Heart right ventricle (tissue), 16 donors: ENCODE data around the gene FAM171A1. TPM values are rescaled to one million over a fixed set of nuclear protein-coding genes. Genes with fewer than 3 reads are reported as not detected.
"Not testable (repeated sequence)": the region's sequence is repeated elsewhere in the genome, so short reads cannot be mapped to it uniquely, and the experiment has no call there.

ENCODE experiments used
- ATAC-seq, 8 donors: fragments of 200-7000 bp; cut with Tn5 transposase; one replicate each; pipeline ENCODE4 v1.9.1; 2020; ENCODE audit warnings: mild to moderate bottlenecking in 8 of 8, moderate library complexity in 8 of 8, moderate number of reproducible peaks in 1 of 8
- DNase-seq, 2 donors: peaks; one replicate each; pipeline ENCODE4 v3.0.0-alpha.2; 2020
- H3K27ac ChIP-seq, 10 donors: fragments of 200-600 bp; sonication (generic) in 2 of 10; one replicate each; pipeline versions ENCODE4 v1.5.0 to v1.8.0; 2020 to 2022; ENCODE audit warnings: mild to moderate bottlenecking in 3 of 10
- H3K27me3 ChIP-seq, 7 donors: fragments of 200-600 bp; one replicate each; pipeline ENCODE4 v1.8.0; 2021 to 2022; ENCODE audit warnings: mild to moderate bottlenecking in 2 of 7
- H3K36me3 ChIP-seq, 9 donors: fragments of 200-600 bp; sonication (generic) in 1 of 9; one replicate each; pipeline versions ENCODE4 v1.5.0 to v1.8.0; 2020 to 2022; ENCODE audit warnings: mild to moderate bottlenecking in 2 of 9
- H3K4me1 ChIP-seq, 9 donors: fragments of 200-600 bp; sonication (generic) in 1 of 9; one replicate each; pipeline versions ENCODE4 v1.5.0 to v1.8.0; 2020 to 2022; ENCODE audit warnings: mild to moderate bottlenecking in 4 of 9
- H3K4me3 ChIP-seq, 10 donors: fragments of 200-600 bp; sonication (generic) in 2 of 10; one replicate each; pipeline versions ENCODE4 v1.5.0 to v1.8.0; 2020 to 2022; ENCODE audit warnings: mild to moderate bottlenecking in 7 of 10, moderate library complexity in 2 of 10
- H3K9me3 ChIP-seq, 11 donors: fragments of 200-600 bp in 10 of 11; sonication (generic) in 2 of 11; one replicate each; pipeline versions ENCODE4 v1.5.0 to v1.8.0; 2013 to 2022; ENCODE audit warnings: mild to moderate bottlenecking in 2 of 11, control low read depth in 1 of 11, moderate library complexity in 1 of 11
- CTCF ChIP-seq, 9 donors: fragments of 200-600 bp; sonication (generic) in 2 of 9; IDR thresholded peaks; one replicate each; pipeline versions ENCODE4 v1.5.0 to v1.8.0; 2021 to 2022; ENCODE audit warnings: antibody characterized with exemption in 9 of 9, mild to moderate bottlenecking in 5 of 9, moderate library complexity in 1 of 9
- WGBS, 2 donors: extraction: QIAGEN DNeasy Blood & Tissue Kit; methylation state at CpG; one replicate each; pipeline ENCODE4 v1.1.7; 2013; ENCODE audit warnings: inconsistent platforms in 1 of 2; 5-methylcytosine and 5-hydroxymethylcytosine counted together
- intact Hi-C, 10 donors: fragments of 100-400 bp; cut with DNase I; formaldehyde crosslinking; loops; one replicate each; pipeline versions ENCODE4 v1.11.1 to v1.14.2; 2022
- polyA plus RNA-seq, 2 donors: library from polyadenylated mRNA; stranded (reverse); fragments of 200-250 nt; gene quantifications; one replicate each; pipeline ENCODE4 v1.2.3, GENCODE V29; 2013
- total RNA-seq, 10 donors: library from RNA; stranded (reverse); fragmentation: NEBNext Ultra II Directional in 3 of 10; extraction: Animal tissue kit (Norgen Biotek cat#: 25700) in 3 of 10; gene quantifications; one replicate each; pipeline versions ENCODE4 v1.2.1 to v1.2.4, GENCODE V29; 2021 to 2023
- donor health status: Arrhythmogenic right ventricular cardiomyopathy.
- donor health status: ischemic (EF 13 %, LVEDD 7.1; RV severe dilation, severe dysfunction).
- donor health status: healthy with polysubstance abuse.
- donor health status: DM: no; HTN: yes; CAD: no.
- donor health status: DM: no; HTN: no; CAD: no.
- donor health status: ischemic (EF 25% LVEDD 6.9; RV normal size, moderate dysfunction).
- donor health status: ischemic (EF 25% LVEDD 5.7; RV mildly dilated, moderate dysfunction).
- donor health status: healthy.
- donor health status: DM: yes; HTN: yes; CAD: no.
- donor health status: Ischemic cardiomyopathy.
- donor health status: ischemic (EF 35%, LVEDD 5.7; RV mildly dilated, moderate dysfunction).
- donor health status: nonischemic (EF 11% LVEDD 7.7; RV severe dilation, severe dysfunction).
- donor health status: DM: yes; HTN: yes; CAD: no.
- donor health status: PGD.
- donor health status: ischemic (EF 29% LVEDD 5.4; RV normal size, mild dysfunction).
- donor health status: nonischemic (EF 23%, LVEDD 6.1; RV moderate dilation, normal function).

FAM171A1 gene
- total and polyA plus RNA-seq, 12 donors = 3.5 to 10.5 (median 6.8) TPM

GRCh38 chr10:15416034-15416433, 44.9 kb upstream of the FAM171A1 start:
- Histone ChIP-seq H3K36me3 (no peaks in the 10 kb centered on the region), H3K27me3 (no peaks in the 10 kb centered on the region), H3K4me3 (no peak overlapping the region), H3K9me3 (peaks cover 0 to 15% (median 8%) of the 10 kb centered on the region in 11 donors), H3K27ac (no peak overlapping the region), H3K4me1 (peaks cover 0 to 7% (median 0%) of the 10 kb centered on the region in 9 donors)
- WGBS, 2 donors = 94 to 100% methylated on average over 1 of the region's 1 CpG
- ATAC-seq (no peak), DNase-seq (no peak)
- TF ChIP-seq CTCF (IDR thresholded peaks at IDR 0.05) = no peak
- intact Hi-C loops = loop anchor here in 1 of 10 donors (5.0 kb wide), 1 partner anchor 149 kb away; no protein-coding TSS in a partner anchor

GRCh38 chr10:15411010-15411409, 39.9 kb upstream of the FAM171A1 start:
- H3K4me1 ChIP-seq = peaks cover 0 to 15% (median 0%) of the 10 kb centered on the region in 9 donors
- ATAC-seq = peak in 3 of 8 donors; percentile 28 to 57 (median 57)
- 61 to 71% methylated on average over 4 of the region's 4 CpGs for WGBS, 2 donors
- no peak for DNase-seq
- H3K36me3 ChIP-seq = no peaks in the 10 kb centered on the region
- TF ChIP-seq CTCF (IDR thresholded peaks at IDR 0.05) = no peak
- no peak overlapping the region for H3K27ac ChIP-seq
- intact Hi-C loops = no loop called here
- H3K4me3 ChIP-seq = no peak overlapping the region
- peaks cover 0 to 10% (median 4%) of the 10 kb centered on the region in 11 donors for H3K9me3 ChIP-seq
- H3K27me3 ChIP-seq = no peaks in the 10 kb centered on the region

GRCh38 chr10:15409350-15409749, 38.3 kb upstream of the FAM171A1 start:
- H3K27me3 ChIP-seq, DNase-seq, H3K36me3 ChIP-seq, ATAC-seq, intact Hi-C loops, H3K27ac ChIP-seq, H3K4me3 ChIP-seq: not testable (repeated sequence)
- peaks cover 0 to 15% (median 0%) of the 10 kb centered on the region in 9 donors for H3K4me1 ChIP-seq
- WGBS, 2 donors = 79 to 87% methylated on average over 2 of the region's 2 CpGs
- H3K9me3 ChIP-seq = peaks cover 0 to 12% (median 0%) of the 10 kb centered on the region in 11 donors

- H3K27me3 ChIP-seq = no peaks in the 10 kb centered on the region
- peaks cover 0 to 15% (median 0%) of the 10 kb centered on the region in 9 donors for H3K4me1 ChIP-seq
- DNase-seq (no peak), ATAC-seq (no peak)
- no peak overlapping the region for H3K27ac ChIP-seq
- intact Hi-C loops = no loop called here
- peaks cover 0 to 20% (median 0%) of the 10 kb centered on the region in 11 donors for H3K9me3 ChIP-seq
- no peaks in the 10 kb centered on the region for H3K36me3 ChIP-seq
- H3K4me3 ChIP-seq = no peak overlapping the region
- TF ChIP-seq CTCF (IDR thresholded peaks at IDR 0.05) = no peak
- WGBS, 2 donors = 81 to 82% methylated on average over 5 of the region's 5 CpGs
Measured at GRCh38 chr10:15408557-15408956, 37.5 kb upstream of the FAM171A1 start.

- TF ChIP-seq CTCF (IDR thresholded peaks at IDR 0.05) = no peak
- ATAC-seq (no peak), DNase-seq (no peak)
- no peaks in the 10 kb centered on the region for H3K27me3 ChIP-seq
- H3K4me1 ChIP-seq = peaks cover 0 to under 1% (median 0%) of the 10 kb centered on the region in 9 donors
- no peak overlapping the region for H3K27ac ChIP-seq
- peaks cover 0 to 38% (median 0%) of the 10 kb centered on the region in 11 donors for H3K9me3 ChIP-seq
- intact Hi-C loops = no loop called here
- H3K4me3 ChIP-seq = no peak overlapping the region
- no peaks in the 10 kb centered on the region for H3K36me3 ChIP-seq
- WGBS, 2 donors = 93% methylated on average over 3 of the region's 3 CpGs
Measured at GRCh38 chr10:15405319-15405718, 34.2 kb upstream of the FAM171A1 start.
